ENCODE results near the gene NOL6. TPM values are rescaled to one million over a fixed set of nuclear protein-coding genes. Genes with fewer than 3 reads are reported as not detected.

The NOL6 gene
- total RNA-seq, 2 donors from 2014 or later = 11.5 to 29.3 TPM

DNA sequence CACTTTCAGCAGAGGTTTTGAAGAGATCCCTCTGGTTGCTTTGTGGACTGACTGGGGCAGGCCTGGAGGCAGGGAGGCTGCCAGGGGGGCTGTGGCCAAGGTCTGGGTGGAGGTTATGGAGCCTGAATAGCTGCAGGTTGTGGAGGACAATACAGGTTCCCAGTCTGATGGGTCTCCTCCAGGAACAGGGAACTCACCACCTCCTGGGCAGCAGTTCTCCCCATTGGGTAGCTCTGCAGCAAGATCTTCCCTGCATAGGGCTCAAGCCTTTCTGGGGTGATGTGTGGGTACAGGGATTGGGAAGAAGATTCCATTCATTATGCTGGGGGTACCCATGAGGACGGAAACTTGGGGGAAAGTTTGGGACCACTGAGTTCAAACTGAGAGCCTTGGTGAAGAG, 33.1 kb downstream of the NOL6 start:
- DNase-seq = no peak
- no peaks in the 10 kb centered on the region for H3K27me3 ChIP-seq
- no peak overlapping the region for H3K4me3 ChIP-seq
- no peak overlapping the region for H3K9ac ChIP-seq (ENCODE audit: low read depth in 2 of 2, low read length in 2 of 2)
- H3K4me1 ChIP-seq = no peaks in the 10 kb centered on the region
- no peak overlapping the region for H3K27ac ChIP-seq
- H3K36me3 ChIP-seq = no peaks in the 10 kb centered on the region
- TF ChIP-seq, protein P1, sequence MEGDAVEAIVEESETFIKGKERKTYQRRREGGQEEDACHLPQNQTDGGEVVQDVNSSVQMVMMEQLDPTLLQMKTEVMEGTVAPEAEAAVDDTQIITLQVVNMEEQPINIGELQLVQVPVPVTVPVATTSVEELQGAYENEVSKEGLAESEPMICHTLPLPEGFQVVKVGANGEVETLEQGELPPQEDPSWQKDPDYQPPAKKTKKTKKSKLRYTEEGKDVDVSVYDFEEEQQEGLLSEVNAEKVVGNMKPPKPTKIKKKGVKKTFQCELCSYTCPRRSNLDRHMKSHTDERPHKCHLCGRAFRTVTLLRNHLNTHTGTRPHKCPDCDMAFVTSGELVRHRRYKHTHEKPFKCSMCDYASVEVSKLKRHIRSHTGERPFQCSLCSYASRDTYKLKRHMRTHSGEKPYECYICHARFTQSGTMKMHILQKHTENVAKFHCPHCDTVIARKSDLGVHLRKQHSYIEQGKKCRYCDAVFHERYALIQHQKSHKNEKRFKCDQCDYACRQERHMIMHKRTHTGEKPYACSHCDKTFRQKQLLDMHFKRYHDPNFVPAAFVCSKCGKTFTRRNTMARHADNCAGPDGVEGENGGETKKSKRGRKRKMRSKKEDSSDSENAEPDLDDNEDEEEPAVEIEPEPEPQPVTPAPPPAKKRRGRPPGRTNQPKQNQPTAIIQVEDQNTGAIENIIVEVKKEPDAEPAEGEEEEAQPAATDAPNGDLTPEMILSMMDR (IDR thresholded peaks at IDR 0.05) = no peak
- intact Hi-C loops (cut with DNase I) = no loop called here
- no peaks in the 10 kb centered on the region for H3K9me3 ChIP-seq

DNA sequence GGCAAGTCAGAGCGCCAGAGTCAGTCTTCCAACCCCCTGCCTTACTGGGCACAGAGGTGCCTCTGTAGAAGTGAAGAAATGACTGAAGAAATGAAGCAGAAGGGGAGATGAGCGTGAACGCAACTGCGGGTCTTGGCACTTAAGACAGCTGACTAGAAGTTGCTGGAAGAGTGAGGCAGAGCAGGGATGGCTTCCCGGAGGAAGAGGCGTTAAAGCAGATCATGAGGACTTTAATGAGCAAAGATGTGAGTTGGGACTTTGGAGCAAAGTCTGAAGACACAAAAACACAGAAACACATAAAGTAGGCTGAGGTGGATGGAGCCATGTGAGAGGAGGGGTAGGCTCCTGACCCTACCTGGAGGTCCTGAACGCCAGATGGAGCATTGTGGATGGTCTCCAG, 33.5 kb downstream of the NOL6 start:
- TF ChIP-seq, protein P1 (IDR thresholded peaks at IDR 0.05) = no peak
- H3K27ac ChIP-seq = no peak overlapping the region

DNA sequence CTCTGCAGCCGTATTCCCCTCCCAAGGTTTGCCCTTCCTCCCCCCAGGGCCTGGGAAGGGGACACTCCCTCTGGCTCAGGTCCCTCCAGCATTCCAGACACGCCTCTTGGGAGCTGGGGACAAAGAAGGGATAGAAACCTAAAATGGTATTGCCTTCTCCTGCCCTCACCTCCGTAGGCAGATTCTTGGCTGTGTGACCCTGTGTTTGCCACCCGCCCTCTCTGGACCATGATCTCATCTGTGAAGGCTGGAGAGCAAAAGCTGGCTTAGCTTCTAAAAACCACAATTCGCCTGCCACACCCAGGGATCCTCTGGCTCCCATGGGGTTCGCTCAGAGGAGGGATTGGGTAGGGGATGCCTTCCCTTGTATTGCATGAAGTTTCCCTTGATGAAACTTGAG, 34.0 kb downstream of the NOL6 start:
- DNase-seq = no peak
- no peaks in the 10 kb centered on the region for H3K9me3 ChIP-seq
- intact Hi-C loops (cut with DNase I) = no loop called here
- H3K27ac ChIP-seq = no peak overlapping the region
- no peaks in the 10 kb centered on the region for H3K27me3 ChIP-seq
- H3K4me1 ChIP-seq = no peaks in the 10 kb centered on the region
- no peaks in the 10 kb centered on the region for H3K36me3 ChIP-seq
- no peak overlapping the region for H3K4me3 ChIP-seq
- H3K9ac ChIP-seq (ENCODE audit: low read depth in 2 of 2, low read length in 2 of 2) = no peak overlapping the region
- TF ChIP-seq, protein P1 (IDR thresholded peaks at IDR 0.05) = no peak

More for the DNA sequence above, 33.5 kb downstream of the NOL6 start:
- intact Hi-C loops (cut with DNase I) = no loop called here
- H3K9me3 ChIP-seq = no peaks in the 10 kb centered on the region
- DNase-seq = no peak
- no peak overlapping the region for H3K4me3 ChIP-seq
- no peak overlapping the region for H3K9ac ChIP-seq (ENCODE audit: low read depth in 2 of 2, low read length in 2 of 2)
- H3K4me1 ChIP-seq = no peaks in the 10 kb centered on the region
- no peaks in the 10 kb centered on the region for H3K36me3 ChIP-seq
- H3K27me3 ChIP-seq = no peaks in the 10 kb centered on the region

DNA sequence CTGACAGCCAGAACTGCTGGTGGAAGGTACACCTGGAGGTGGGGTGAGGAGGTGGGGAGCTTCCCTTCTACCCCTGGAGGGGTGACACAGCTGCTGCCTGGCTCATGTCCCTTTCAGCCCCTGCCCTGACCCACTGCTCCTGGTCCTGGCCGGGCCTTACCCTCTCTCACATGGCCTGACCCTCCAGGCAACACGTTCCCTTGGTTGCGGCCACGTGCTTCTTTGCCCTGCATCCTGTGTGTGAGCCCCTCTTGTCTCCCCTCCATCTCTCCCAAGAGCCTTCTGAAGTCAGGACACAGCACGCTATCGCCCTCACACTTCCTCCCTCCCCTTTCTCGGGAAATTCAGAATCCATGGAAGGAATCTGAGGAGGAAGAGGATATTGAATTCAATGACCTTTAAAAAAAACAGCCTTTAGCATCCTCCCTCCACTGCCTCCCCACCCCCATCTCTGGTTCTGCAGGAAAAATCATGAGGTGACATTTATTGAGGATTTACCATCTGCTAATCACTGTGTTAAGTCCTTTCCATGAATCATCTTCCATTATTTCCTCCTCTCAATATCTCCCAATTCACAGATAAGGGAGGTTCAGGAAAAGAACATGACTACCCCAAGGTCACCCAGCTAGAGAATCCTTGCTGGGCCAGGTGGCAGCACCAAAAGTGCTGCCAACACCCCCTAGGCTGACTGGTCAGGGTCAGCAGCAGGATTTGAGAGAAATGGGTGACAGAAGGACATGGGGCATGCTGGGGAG, 34.6 kb downstream of the NOL6 start:
- TF ChIP-seq, protein P1 (IDR thresholded peaks at IDR 0.05) = no peak
- intact Hi-C loops (cut with DNase I) = no loop called here
- Histone ChIP-seq H3K4me1 (no peaks in the 10 kb centered on the region), H3K4me3 (no peak overlapping the region), H3K36me3 (no peaks in the 10 kb centered on the region), H3K9ac (ENCODE audit: low read depth in 2 of 2, low read length in 2 of 2) (no peak overlapping the region), H3K27me3 (no peaks in the 10 kb centered on the region), H3K9me3 (no peaks in the 10 kb centered on the region), H3K27ac (no peak overlapping the region)
- no peak for DNase-seq

DNA sequence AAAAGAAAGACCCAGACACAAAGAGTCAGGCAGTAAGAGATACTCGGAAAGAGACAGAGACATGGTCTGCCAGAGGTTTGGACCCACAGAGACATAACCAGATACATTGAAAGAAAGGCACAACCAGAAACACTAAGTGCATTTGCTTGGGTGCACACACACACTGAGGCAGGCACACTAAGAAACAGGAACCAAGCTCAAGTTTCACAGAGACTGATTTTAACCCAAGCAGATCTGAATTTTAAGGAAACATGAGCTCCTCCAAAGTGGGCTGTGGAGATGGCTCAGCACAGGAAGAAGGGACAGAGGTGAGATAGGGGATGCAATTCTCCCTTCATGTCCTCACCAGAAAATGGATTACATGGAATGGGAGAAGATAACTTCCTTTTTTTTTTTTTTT, 35.8 kb downstream of the NOL6 start:
- H3K4me3 ChIP-seq = no peak overlapping the region
- H3K9me3 ChIP-seq = no peaks in the 10 kb centered on the region
- DNase-seq = no peak
- H3K4me1 ChIP-seq = no peaks in the 10 kb centered on the region
- H3K27me3 ChIP-seq = no peaks in the 10 kb centered on the region
- H3K9ac ChIP-seq (ENCODE audit: low read depth in 2 of 2, low read length in 2 of 2) = no peak overlapping the region
- intact Hi-C loops (cut with DNase I) = no loop called here
- H3K27ac ChIP-seq = no peak overlapping the region
- TF ChIP-seq, protein P1 (IDR thresholded peaks at IDR 0.05) = no peak
- H3K36me3 ChIP-seq = no peaks in the 10 kb centered on the region

All from colonic mucosa (tissue), 4 donors.